NCI-H82 treated with DMSO at 0.1 percent for 48 hours (cell line): ENCODE measurements around the gene NPIPB13.
"Not testable (repeated sequence)": the region's sequence is repeated elsewhere in the genome, so short reads cannot be mapped to it uniquely, and the experiment has no call there.

Experiments used
- DNase-seq: peaks from one replicate; lab custom pipeline; 2025; ENCODE audit not compliant: unreplicated experiment; lab: John Stamatoyannopoulos, UW

The NPIPB13 gene

GRCh38 chr16:30248379-30248778, at the start of gene NPIPB13:
NPIPB13 (minus strand) TSS chr16:30248479; CDS start chr16:30245573, 2,906 bp downstream.
- DNase-seq: not testable (repeated sequence)

DNA sequence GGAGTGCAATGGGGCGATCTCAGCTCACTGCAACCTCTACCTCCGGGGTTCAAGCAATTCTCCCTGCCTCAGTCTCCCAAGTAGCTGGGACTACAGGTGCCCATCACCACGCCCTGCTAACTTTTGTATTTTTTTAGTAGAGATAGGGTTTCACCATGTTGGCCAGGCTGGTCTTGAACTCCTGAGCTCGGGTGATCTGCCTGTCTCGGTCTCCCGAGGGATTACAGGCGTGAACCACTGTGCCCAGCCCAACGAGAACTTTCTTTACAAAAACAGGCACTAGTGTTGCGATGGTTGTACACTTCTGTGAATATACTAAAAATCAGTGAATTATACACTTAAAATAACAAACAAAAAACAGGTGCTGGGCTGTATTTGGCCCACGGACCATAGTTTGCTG, 34.1 kb upstream of the NPIPB13 start:
- DNase-seq: not testable (repeated sequence)

GRCh38 chr16:30278523-30278922, 30.2 kb upstream of the NPIPB13 start:
- DNase-seq: not testable (repeated sequence)

GRCh38 chr16:30217082-30217481, 31.2 kb downstream of the NPIPB13 start:
- DNase-seq: not testable (repeated sequence)

DNA sequence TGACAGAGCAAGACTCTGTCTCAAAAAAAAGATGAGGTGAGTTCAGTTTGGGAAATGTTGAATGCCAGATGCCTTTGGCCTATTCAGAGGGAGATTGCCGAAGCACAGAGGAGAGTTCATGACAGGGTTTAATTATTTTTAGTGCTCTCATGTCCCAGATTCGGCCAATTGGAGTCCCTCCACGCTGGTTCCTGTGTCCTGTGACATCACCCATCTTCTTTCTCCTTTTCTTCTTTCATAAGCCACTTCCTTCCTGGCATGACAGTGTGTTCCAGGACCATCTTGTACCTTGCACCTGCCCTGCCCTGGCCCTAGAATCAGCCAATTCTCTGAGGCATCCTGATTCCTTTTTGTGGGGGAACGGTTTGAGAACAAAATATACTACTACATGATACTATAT, 36.9 kb downstream of the NPIPB13 start:
- DNase-seq: not testable (repeated sequence)

GRCh38 chr16:30209032-30209431, 39.2 kb downstream of the NPIPB13 start:
- not testable (repeated sequence) for DNase-seq

DNA sequence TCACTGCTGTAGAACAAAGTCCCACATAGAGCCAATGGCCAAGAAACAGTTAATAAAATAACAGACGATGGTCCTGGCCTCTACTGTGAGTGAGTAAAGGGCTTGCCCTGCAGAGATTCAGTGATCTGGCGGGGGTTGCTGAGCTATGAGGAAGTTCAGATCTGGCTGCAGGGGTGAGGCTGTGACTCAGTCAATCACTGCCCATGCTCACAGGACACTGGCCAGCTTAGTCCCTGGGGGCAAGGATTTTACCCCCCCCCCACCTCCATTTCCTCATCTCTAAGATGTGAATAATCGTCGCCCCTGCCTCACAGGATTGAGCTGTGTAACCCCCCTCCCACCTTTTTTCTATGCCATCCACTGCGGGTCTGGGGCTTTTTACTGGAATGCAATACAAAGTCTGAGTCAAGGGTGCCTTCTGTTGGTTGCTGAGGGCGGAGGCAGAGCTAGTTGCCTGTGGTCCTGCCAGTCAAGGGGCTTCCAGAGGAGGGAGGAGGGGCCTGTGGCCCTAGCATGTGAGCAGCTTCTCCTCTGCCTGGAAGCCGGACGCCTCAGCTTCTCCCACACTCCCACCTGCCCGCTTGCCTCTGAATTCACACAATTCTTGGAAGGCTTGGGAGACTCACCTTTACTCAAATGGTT, 41.1 kb downstream of the NPIPB13 start:
- DNase-seq: not testable (repeated sequence)

GRCh38 chr16:30206252-30206651, 42.0 kb downstream of the NPIPB13 start:
- not testable (repeated sequence) for DNase-seq

GRCh38 chr16:30205541-30206236, 42.6 kb downstream of the NPIPB13 start:
- DNase-seq: not testable (repeated sequence)

- not testable (repeated sequence) for DNase-seq
These were observed 48.5 kb downstream of the NPIPB13 start for GRCh38 chr16:30199608-30200343.

GRCh38 chr16:30199049-30199448, 49.2 kb downstream of the NPIPB13 start, which contains the start of gene SULT1A3:
SULT1A3 (plus strand) TSS chr16:30199255; CDS start chr16:30200729, 1,474 bp downstream.
- not testable (repeated sequence) for DNase-seq
